Liver (tissue), 9 donors: ENCODE measurements around the gene TMCC2. TPM values are rescaled to one million over a fixed set of nuclear protein-coding genes. Genes with fewer than 3 reads are reported as not detected.

Experiments
- DNase-seq: peaks from one replicate; pipeline ENCODE4 v3.0.0-alpha.2; 2017; ENCODE audit warnings: low spot score
- H3K27ac ChIP-seq, 2 donors: one replicate each; pipeline ENCODE4 v1.7.0; 2013; ENCODE audit warnings: inconsistent platforms in 2 of 2, low read length in 2 of 2, control low read depth in 1 of 2, low read depth in 1 of 2, mild to moderate bottlenecking in 1 of 2
- H3K27me3 ChIP-seq, 4 donors: one replicate each; pipeline versions ENCODE4 v1.6.1 to v1.7.0; 2013; ENCODE audit warnings: low read length in 3 of 4, inconsistent platforms in 1 of 4, mild to moderate bottlenecking in 1 of 4, moderate library complexity in 1 of 4; ENCODE audit not compliant: control insufficient read depth in 4 of 4, insufficient read depth in 4 of 4
- H3K36me3 ChIP-seq, 4 donors: one replicate each; pipeline versions ENCODE4 v1.6.1 to v1.7.0; 2013; ENCODE audit warnings: low read length in 3 of 4, mild to moderate bottlenecking in 3 of 4, low read depth in 1 of 4, moderate library complexity in 1 of 4; ENCODE audit not compliant: control insufficient read depth in 4 of 4, insufficient read depth in 3 of 4
- H3K4me1 ChIP-seq, 4 donors: one replicate each; pipeline versions ENCODE4 v1.6.1 to v1.7.0; 2013; ENCODE audit warnings: low read length in 3 of 4, mild to moderate bottlenecking in 3 of 4, moderate library complexity in 1 of 4; ENCODE audit not compliant: control insufficient read depth in 4 of 4, insufficient read depth in 4 of 4
- H3K4me3 ChIP-seq, 3 donors: one replicate each; pipeline versions ENCODE4 v1.6.1 to v1.7.0; 2013; ENCODE audit warnings: low read length in 3 of 3, control low read depth in 1 of 3, low read depth in 1 of 3, mild to moderate bottlenecking in 1 of 3
- H3K9ac ChIP-seq, 2 donors: one replicate each; pipeline ENCODE4 v1.7.0; 2013; ENCODE audit warnings: low read length in 2 of 2, mild to moderate bottlenecking in 2 of 2, moderate library complexity in 2 of 2, control low read depth in 1 of 2, low read depth in 1 of 2
- H3K9me3 ChIP-seq, 4 donors: one replicate each; pipeline versions ENCODE4 v1.6.1 to v1.7.0; 2013; ENCODE audit warnings: low read length in 3 of 4; ENCODE audit not compliant: control insufficient read depth in 4 of 4
- EGR1 ChIP-seq, 2 donors: IDR thresholded peaks; 2 replicates each; pipeline ENCODE4 v1.6.1; 2016 to 2018; ENCODE audit warnings: antibody characterized with exemption in 2 of 2, low read depth in 2 of 2
- FOXA1 ChIP-seq: IDR thresholded peaks from 2 replicates; pipeline ENCODE4 v1.6.1; 2016; ENCODE audit warnings: antibody characterized with exemption
- FOXA2 ChIP-seq: IDR thresholded peaks from 2 replicates; pipeline ENCODE4 v1.6.1; 2016; ENCODE audit warnings: antibody characterized with exemption
- HNF4A ChIP-seq, 2 donors: conservative IDR thresholded peaks; 2 replicates each; pipeline ENCODE4 v1.6.1; 2016; ENCODE audit warnings: antibody characterized with exemption in 2 of 2, mild to moderate bottlenecking in 2 of 2
- HNF4G ChIP-seq: IDR thresholded peaks from 2 replicates; pipeline ENCODE4 v1.6.1; 2016; ENCODE audit warnings: antibody characterized with exemption
- NR2F2 ChIP-seq: IDR thresholded peaks from 2 replicates; pipeline ENCODE4 v1.6.1; 2016; ENCODE audit warnings: antibody characterized with exemption
- RAD21 ChIP-seq, 2 donors: IDR thresholded peaks; 2 replicates each; pipeline ENCODE4 v1.6.1; 2016; ENCODE audit warnings: antibody characterized with exemption in 2 of 2, mild to moderate bottlenecking in 2 of 2
- WGBS: extraction: QIAGEN DNeasy Blood & Tissue Kit; methylation state at CpG from one replicate; pipeline ENCODE4 v1.1.7; 2013; 5-methylcytosine and 5-hydroxymethylcytosine counted together
- polyA plus RNA-seq, 2 donors: library from polyadenylated mRNA; stranded (reverse) in 1 of 2; unstranded in 1 of 2; fragments of 200-250 nt in 1 of 2; fragments of >200 nt in 1 of 2; fragmentation: Nextera tagmentation in 1 of 2; extraction: Ambion mirVana in 1 of 2; gene quantifications; one replicate each; pipeline versions ENCODE4 v1.2.1 to v1.2.3, GENCODE V29; 2013 to 2015
- total RNA-seq, 2 donors: library from RNA; depleted of rRNA; stranded (reverse); fragments of >200 nt; gene quantifications; one replicate each; pipeline ENCODE4 v1.2.3, GENCODE V29; 2014
- TF ChIP-seq, protein P1 (sequence below): IDR thresholded peaks from 2 replicates; pipeline ENCODE4 v1.6.1; 2016; ENCODE audit warnings: antibody characterized with exemption, mild to moderate bottlenecking
- TF ChIP-seq, protein P2 (sequence below): fragments of 150-350 bp; IDR thresholded peaks from 2 replicates; pipeline ENCODE4 v1.5.1; 2017; ENCODE audit warnings: improper control_type of control experiment, low read depth, low read length; ENCODE audit not compliant: missing input control
- TF ChIP-seq, protein P3 (sequence below): IDR thresholded peaks from 2 replicates; pipeline ENCODE4 v1.6.1; 2016; ENCODE audit warnings: antibody characterized with exemption
- TF ChIP-seq, protein P4 (sequence below): IDR thresholded peaks from 2 replicates; pipeline ENCODE4 v1.6.1; 2016; ENCODE audit warnings: antibody characterized with exemption
- donor health status: healthy.
- donor health status: healthy.
- donor health status: healthy.
- donor health status: healthy.
- donor health status: healthy.

Gene TMCC2
- total and polyA plus RNA-seq, 4 donors = 0.06 to 452 (median 0.21) TPM

DNA sequence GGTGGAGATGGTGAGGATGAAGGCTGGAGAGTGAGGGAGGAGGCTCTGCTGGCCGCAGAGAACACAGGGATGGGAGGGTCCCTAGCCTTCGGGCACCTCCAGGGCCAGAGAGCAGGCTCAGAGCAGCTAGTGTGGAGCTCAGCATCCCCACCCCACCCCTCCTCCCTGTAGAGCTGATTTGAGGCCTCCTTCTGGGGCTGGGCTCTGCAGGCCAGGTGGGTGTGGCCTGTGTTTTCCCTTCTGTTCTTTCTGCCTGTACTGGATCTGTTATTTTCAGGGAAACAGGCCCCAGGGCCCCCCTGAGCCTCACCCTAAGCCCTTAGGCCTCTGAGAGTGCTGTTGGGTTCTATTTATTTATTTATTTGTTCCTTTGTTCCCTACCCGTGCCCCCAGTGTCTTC, 44.8 kb downstream of the TMCC2 start (continued):
- TF ChIP-seq, protein P1, sequence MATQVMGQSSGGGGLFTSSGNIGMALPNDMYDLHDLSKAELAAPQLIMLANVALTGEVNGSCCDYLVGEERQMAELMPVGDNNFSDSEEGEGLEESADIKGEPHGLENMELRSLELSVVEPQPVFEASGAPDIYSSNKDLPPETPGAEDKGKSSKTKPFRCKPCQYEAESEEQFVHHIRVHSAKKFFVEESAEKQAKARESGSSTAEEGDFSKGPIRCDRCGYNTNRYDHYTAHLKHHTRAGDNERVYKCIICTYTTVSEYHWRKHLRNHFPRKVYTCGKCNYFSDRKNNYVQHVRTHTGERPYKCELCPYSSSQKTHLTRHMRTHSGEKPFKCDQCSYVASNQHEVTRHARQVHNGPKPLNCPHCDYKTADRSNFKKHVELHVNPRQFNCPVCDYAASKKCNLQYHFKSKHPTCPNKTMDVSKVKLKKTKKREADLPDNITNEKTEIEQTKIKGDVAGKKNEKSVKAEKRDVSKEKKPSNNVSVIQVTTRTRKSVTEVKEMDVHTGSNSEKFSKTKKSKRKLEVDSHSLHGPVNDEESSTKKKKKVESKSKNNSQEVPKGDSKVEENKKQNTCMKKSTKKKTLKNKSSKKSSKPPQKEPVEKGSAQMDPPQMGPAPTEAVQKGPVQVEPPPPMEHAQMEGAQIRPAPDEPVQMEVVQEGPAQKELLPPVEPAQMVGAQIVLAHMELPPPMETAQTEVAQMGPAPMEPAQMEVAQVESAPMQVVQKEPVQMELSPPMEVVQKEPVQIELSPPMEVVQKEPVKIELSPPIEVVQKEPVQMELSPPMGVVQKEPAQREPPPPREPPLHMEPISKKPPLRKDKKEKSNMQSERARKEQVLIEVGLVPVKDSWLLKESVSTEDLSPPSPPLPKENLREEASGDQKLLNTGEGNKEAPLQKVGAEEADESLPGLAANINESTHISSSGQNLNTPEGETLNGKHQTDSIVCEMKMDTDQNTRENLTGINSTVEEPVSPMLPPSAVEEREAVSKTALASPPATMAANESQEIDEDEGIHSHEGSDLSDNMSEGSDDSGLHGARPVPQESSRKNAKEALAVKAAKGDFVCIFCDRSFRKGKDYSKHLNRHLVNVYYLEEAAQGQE = no peak
- TF ChIP-seq, protein P2, sequence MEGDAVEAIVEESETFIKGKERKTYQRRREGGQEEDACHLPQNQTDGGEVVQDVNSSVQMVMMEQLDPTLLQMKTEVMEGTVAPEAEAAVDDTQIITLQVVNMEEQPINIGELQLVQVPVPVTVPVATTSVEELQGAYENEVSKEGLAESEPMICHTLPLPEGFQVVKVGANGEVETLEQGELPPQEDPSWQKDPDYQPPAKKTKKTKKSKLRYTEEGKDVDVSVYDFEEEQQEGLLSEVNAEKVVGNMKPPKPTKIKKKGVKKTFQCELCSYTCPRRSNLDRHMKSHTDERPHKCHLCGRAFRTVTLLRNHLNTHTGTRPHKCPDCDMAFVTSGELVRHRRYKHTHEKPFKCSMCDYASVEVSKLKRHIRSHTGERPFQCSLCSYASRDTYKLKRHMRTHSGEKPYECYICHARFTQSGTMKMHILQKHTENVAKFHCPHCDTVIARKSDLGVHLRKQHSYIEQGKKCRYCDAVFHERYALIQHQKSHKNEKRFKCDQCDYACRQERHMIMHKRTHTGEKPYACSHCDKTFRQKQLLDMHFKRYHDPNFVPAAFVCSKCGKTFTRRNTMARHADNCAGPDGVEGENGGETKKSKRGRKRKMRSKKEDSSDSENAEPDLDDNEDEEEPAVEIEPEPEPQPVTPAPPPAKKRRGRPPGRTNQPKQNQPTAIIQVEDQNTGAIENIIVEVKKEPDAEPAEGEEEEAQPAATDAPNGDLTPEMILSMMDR = no peak
- TF ChIP-seq HNF4G (no peak), FOXA2 (no peak)

DNA sequence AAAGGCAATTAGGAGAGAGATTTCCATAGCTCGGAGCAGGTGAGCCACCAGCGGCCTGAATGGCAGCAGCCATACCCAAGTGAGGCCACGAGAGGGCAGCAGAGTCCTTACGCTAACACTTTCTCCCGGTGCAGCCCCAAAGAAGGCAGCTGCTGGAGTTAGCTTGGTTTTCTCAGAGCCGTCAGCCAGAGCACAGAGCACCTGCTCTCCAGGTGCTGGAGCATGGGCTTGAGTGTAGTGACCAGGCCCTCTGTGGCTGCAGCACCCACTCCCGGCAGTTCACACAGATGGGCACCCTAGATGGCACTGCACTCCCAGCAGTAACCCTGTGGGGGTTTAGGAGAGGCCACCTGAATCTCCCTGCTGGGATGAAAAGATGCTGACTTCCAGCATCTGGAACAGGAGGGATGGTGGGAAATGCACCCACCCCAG, 45.8 kb downstream of the TMCC2 start:
- Histone ChIP-seq H3K36me3 (no peaks in the 10 kb centered on the region), H3K9ac (no peak overlapping the region), H3K4me3 (no peak overlapping the region), H3K9me3 (no peaks in the 10 kb centered on the region), H3K27me3 (no peaks in the 10 kb centered on the region), H3K4me1 (peaks cover 0 to 7% (median 0%) of the 10 kb centered on the region in 4 donors), H3K27ac (no peak overlapping the region)
- 6% methylated on average over 7 of the region's 7 CpGs for WGBS
- DNase-seq = peak; percentile 87
- no peak for TF ChIP-seq FOXA1
- TF ChIP-seq RAD21 (IDR thresholded peaks at IDR 0.05) = peak; percentile 99
- TF ChIP-seq, protein P2 = peak; percentile 99

DNA sequence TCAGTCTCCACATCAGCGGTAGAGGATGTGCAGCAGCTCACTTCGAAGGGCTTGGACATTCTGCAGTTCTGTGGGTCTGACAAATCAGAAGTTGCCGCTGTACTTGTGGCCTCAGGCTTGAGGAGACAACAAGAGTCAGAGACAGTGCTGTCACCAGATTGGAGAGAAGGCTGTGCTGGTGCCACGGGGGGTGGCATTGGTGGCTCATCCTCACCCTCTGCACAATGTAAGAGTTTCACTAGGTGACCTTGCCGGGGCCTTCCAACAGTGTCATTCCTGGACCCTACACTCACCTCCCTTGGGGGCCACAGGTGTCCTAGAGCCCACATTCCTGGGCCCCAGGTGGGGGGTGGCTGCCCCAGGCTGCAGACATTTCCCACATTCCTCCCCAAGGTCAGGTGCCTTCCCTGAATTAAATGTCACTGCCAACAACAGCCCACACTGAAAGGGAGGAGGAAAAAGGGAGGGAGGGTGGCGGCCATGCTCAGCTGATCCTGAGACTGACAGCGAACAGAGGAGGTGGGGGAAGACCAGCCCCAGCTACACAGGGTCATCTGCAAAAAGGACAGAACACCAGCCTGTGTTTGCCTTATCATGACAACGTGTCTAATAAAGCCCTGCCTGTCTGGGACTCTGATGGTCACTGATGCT, 46.4 kb downstream of the TMCC2 start:
- Histone ChIP-seq H3K4me1 (peaks cover 0 to 7% (median 0%) of the 10 kb centered on the region in 4 donors), H3K36me3 (no peaks in the 10 kb centered on the region), H3K9me3 (no peaks in the 10 kb centered on the region), H3K27ac (no peak overlapping the region), H3K4me3 (no peak overlapping the region), H3K9ac (no peak overlapping the region), H3K27me3 (no peaks in the 10 kb centered on the region)
- WGBS = 78% methylated on average over 8 of the region's 8 CpGs
- DNase-seq = no peak
- TF ChIP-seq, protein P3, sequence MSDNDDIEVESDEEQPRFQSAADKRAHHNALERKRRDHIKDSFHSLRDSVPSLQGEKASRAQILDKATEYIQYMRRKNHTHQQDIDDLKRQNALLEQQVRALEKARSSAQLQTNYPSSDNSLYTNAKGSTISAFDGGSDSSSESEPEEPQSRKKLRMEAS = no peak
- TF ChIP-seq, protein P4, sequence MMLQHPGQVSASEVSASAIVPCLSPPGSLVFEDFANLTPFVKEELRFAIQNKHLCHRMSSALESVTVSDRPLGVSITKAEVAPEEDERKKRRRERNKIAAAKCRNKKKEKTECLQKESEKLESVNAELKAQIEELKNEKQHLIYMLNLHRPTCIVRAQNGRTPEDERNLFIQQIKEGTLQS = no peak
- TF ChIP-seq, protein P1 = no peak
- TF ChIP-seq, protein P2 = no peak
- TF ChIP-seq HNF4A (conservative IDR thresholded peaks at IDR 0.05) (no peak), HNF4G (no peak), FOXA2 (no peak), NR2F2 (no peak), FOXA1 (no peak), EGR1 (IDR thresholded peaks at IDR 0.05; ENCODE audit: low read depth in 2 of 2) (no peak)
